ENCODE data around the gene ABCC4.

Gene ABCC4

DNA sequence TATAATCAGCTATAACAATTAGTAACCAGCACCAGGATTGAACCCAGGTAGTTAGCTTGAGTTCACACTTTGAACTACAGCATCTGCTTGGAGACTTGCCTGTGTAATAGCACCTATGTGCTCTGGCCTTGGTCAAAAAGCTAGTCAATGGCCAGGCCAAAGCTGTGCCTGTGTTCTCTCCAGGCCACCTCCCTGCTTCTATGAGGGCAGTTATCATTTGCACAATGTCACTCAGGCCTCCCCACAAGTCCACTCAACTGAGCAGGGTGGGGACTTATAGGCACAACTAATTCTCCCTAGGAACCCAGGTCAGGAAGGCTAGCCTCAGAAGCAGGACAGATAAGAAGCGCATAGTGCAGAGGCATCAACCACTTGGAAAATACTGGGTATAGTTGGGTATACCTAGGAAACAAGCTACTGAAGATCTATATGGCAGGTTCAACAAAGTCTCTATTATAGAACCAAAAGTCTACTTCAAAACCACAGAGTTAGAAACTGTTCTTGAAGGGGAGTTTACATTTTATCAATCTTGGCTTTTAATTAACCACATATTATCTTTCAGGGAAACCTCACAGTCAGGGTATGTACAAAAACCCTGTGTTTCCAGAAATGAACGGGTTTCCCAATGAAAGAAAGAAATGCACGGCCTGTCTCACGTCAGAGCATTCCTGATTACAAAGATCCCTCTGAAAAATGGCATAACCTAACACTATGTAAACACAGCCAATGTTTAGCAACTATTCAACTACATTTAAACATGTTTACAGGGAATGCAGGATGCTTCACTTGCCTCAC, 140.9 kb downstream of the ABCC4 start:
- DNase-seq (ENCODE audit: low read depth in 2 of 2) = no peak

DNA sequence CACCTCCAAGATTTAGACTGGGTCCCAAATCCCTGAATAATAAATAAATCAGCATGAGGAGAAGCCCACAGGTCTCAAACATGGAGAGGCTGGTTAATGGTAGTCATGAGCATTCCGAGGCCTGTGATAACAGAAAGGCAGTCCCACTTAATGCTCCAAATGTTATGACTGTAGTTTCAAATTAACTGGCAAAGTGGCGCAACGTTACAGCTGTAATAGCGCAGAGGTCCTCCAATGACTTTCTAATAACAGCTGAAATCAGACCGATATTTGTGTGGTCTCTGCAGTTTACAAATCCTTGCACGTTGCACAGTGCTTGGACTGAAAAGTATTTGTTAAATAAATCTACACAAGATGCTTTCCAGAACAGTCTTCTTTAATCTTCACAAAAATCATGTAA, 141.8 kb downstream of the ABCC4 start:
- DNase-seq (ENCODE audit: low read depth in 2 of 2) = no peak

DNA sequence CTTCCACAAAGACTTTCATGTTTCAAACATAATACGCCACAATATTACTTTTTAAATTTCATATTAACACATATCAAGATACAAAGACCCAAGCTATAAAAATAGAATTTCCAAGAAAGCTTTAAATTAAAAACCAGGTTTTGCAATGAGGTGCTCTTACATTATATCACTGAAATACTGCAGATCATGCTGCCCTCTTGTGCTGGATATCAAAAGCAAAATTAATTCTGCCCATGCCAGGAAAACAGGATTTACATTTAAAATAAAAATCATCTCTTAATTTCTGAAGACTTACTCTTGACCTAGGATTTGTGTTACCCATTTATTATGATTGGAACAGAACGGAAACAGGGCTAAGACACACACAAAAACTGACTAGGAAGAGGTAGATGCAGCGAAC, 145.0 kb downstream of the ABCC4 start:
- DNase-seq (ENCODE audit: low read depth in 2 of 2) = no peak

- no peak for DNase-seq (ENCODE audit: low read depth in 2 of 2)
These were observed 145.7 kb downstream of the ABCC4 start for GRCh38 chr13:95155504-95155903.

DNA sequence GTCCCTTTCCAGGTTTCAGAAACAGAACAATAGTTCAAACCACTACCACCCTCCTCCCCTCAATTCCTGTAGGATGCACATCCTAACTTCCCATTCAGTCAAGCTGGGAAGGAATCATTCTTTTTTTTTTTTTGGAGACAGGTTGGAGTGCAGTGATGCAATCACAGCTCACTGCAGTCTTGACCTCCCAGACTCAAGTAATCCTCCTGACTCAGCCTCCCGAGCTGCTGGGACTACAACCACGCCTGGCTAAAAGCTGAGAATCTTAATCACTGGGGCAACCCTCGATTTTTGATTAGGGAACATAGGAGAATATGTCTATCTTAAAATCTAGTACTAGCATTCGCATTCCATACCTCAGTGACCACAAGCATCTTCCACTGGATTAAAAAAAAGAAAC, 146.2 kb downstream of the ABCC4 start:
- no peak for DNase-seq (ENCODE audit: low read depth in 2 of 2)

DNA sequence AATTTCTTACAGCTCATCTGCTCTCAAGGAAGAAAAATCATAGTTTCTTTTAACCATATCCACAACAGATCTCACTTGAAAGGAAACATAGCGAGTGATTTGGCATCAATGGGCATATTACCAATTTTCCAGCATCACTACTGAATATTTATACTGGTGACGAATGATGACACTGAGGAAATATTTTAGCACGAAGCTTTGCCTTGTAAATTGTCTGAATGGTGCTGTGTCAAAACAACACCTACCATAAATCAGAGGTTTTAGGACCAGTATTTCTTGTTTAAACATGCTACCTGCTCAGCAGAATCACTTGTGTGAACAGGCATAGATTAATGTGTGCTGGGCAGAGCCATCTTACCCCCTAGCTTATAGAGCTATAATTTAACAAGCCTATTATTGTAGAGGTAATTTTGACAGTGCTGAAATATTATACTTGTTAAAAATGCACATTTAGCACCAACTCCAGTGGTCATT, 146.8 kb downstream of the ABCC4 start:
- no peak for DNase-seq (ENCODE audit: low read depth in 2 of 2)

- no peak for DNase-seq (ENCODE audit: low read depth in 2 of 2)
These were observed 147.4 kb downstream of the ABCC4 start for GRCh38 chr13:95153647-95154412.

DNA sequence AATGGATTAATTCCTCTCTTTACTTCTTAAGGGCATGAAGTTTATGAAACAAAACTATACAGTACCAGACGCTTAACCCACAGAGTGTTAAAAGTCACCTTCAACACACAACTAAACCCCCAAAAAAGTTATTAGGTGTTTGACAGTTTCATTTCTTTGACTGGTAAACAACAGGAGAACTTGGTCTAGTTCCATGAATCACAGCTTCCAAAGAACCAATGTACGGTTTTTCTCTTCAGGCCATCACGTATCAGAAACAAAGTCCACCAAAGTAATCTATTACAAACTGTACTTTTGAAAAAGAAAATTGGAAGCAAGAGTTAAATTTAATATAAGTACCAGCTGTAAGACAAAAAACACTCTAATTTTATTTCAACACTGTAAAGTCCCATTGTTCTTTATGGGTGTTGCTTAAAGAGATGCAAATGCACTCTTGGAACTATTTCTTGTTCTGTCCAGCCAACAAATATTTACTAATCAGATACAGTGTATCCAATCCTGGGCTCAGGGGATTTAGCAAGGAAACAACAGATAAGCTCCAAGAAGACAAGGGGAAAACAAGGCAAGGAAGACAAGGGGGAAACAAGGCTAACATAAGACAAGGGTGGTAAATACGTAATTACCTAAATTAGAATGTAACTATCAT, 149.2 kb downstream of the ABCC4 start:
- DNase-seq (ENCODE audit: low read depth in 2 of 2) = no peak

DNA sequence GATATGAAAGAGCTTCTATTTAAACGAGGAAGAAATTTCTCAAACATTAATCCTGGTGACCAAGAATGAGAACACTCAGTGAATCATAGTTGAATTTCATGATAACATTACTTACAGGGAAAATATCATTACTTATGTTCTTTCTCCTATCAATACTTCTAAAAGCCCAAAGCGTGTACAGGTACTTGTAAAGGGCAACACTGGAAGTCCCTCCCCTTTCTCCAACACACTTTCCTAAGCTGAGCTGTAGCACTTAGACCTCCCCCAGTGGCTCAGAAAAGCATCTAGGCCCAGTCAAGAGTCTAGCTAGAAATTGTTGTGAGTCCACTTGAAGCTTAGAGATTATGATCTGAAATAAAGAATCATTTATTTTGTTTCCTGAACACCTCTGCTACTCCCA, 150.7 kb downstream of the ABCC4 start:
- no peak for DNase-seq (ENCODE audit: low read depth in 2 of 2)

GRCh38 chr13:95146486-95146885, 154.8 kb downstream of the ABCC4 start:
- no peak for DNase-seq (ENCODE audit: low read depth in 2 of 2)

DNA sequence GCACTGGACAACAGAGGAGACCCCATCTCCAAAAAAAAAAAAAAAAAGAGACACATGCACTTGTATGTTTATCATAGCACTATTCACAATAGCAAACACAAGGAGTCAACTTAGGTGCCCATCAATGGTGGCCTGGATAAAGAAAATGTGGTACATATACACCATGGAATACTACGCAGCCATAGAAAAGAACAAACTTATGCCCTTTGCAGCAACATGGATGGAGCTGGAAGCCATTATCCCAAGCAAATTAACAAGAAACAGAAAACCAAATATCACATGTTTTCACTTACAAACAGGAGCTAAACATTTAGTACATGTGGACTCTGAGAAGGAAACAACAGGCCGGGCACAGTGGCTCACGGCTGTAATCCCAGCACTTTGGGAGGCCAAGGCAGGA, 155.7 kb downstream of the ABCC4 start:
- no peak for DNase-seq (ENCODE audit: low read depth in 2 of 2)

- no peak for DNase-seq (ENCODE audit: low read depth in 2 of 2)
These were observed 160.7 kb downstream of the ABCC4 start for GRCh38 chr13:95140502-95140901.

DNA sequence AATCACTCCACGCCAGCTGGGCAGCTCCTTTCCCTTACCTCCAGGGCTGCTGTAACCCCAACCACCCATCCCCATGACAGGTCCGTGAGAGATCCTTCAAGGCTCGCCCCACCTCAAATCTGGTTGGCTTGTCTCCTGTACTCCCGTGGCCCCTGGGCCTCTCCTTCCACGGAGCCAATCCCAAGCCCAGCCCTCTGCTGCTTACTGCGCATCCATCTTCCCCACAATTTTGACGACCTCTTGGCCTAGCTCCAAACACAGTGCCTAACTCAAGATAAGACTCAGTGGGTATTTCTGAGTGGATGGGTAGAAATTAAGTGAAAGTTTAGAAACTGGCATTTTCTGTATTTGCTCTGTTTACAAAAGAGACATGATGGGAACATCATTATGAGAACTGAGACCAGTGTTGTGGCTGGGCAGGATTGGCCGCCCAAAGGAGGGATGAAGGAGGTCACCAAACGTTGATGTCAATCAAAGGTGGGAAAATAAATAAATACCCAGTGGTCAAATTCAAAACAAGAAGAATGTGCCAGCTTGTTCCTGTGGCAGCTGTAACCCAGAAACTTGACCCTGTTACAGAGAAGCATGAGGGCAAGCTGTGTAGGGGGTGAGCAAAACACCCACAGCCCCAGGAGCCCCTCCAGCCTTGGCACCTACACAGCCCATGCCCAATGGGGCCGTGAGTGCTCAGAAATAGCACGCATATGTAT, 162.2 kb downstream of the ABCC4 start:
- no peak for DNase-seq (ENCODE audit: low read depth in 2 of 2)

DNA sequence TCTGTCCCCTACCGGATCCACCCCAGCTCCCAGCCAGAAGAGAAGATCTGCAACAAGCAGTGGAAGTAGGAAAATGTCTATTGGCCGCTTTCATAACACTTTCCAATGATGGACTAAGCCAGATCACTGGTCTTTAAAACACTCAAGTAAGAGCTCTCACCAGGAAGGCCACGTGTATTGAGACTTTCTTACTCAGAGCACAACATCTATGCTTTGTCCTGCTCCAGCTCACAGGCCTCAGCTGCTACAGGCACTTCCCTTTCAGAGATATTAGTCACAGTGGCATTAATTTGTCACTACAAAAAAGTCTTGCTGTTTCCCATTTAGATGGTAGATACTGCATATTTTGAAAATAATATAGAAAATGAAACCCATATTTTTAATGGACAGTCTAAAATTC, 164.2 kb downstream of the ABCC4 start:
- DNase-seq (ENCODE audit: low read depth in 2 of 2) = no peak

- no peak for DNase-seq (ENCODE audit: low read depth in 2 of 2)
These were observed 164.6 kb downstream of the ABCC4 start for GRCh38 chr13:95136638-95137037.

- DNase-seq (ENCODE audit: low read depth in 2 of 2) = no peak
These were observed 167.8 kb downstream of the ABCC4 start for GRCh38 chr13:95133498-95133897.

DNA sequence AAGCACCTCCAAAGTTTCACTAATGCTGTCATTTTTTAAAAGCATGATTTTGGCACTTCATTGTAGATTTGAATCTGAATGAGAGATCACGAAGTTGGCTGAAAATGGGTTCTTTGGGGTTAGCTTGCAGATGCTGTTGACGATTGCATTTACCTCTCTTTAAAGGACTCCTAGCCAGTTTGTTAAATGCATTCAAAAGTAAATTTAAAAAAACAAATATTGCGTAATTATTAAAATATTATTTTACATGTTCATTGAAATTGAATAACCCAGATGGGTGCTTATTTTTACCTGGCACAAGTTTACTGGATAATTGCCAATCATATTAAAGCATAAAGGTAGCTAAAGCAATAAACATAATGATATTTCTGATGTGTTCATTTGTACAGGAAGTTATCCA, 172.2 kb downstream of the ABCC4 start:
- no peak for DNase-seq (ENCODE audit: low read depth in 2 of 2)

DNA sequence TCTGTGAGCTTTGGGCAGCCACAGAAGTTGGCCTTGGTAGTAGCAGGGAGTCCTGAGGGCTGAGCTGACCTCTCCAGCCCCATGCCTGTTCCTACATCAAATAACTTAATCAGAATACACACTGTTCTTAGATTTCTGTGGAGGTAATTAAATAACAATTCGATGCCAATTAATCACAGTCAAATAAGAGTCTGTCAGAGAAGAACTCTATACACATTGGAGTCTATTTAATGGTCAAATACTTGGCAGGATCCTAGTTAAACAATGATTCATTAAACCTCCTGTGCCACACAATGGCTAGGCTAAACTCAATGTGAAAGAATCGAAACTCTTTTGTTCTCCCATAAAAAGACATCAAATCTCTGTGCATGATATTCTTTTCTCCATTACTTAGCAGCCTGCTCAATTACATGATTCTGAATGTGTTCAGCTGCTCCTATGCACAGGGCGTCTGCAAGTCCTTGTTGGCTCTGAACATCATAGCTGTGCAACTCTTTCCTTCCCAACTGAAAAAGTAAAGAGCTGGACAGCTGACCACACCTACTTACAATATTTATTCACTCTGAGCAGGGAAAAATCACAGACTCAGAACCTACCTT, 173.1 kb downstream of the ABCC4 start:
- DNase-seq (ENCODE audit: low read depth in 2 of 2) = no peak

GRCh38 chr13:95124959-95125358, 176.3 kb downstream of the ABCC4 start:
- DNase-seq (ENCODE audit: low read depth in 2 of 2) = no peak

DNA sequence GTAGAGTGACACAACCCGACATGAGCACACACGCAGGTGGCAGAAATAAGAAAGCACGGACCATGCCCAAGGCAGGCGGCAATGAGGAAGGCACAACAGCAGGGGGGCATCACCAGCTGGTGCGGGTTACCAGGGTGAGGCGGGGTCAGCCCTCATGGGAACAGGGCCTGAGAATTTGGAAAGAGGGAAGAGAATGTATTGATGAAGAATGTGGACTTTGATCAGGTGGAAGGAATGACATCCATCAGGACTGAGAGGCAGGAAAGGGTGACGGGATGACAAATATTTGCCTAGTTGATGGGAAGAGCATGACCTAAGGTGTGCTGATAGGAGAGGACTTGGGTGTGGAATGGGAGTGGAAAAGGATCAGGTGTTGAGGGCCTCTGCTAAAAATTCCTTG, 177.5 kb downstream of the ABCC4 start:
- no peak for DNase-seq (ENCODE audit: low read depth in 2 of 2)

DNA sequence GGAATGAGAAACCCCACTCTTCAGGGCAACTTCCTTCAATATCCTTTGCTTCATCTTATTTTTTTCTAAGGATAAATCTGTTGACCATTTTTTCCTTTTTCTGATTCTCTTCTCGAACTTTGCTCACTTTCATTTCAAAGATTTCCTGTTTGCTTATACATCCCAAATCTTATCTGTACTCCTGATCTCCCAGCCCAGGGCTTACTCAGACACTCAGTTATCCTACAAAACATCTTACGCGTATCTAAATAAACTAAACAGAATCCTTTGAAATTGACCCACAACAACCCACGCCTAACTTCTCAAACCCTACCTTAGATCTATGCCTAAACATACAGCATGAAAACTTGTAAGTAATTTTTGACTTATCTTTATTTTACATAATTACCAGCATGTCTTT, 179.2 kb downstream of the ABCC4 start:
- DNase-seq (ENCODE audit: low read depth in 2 of 2) = no peak

GRCh38 chr13:95121516-95121915, 179.7 kb downstream of the ABCC4 start:
- no peak for DNase-seq (ENCODE audit: low read depth in 2 of 2)

All from stimulated activated CD4-positive, alpha-beta T cell treated with anti-CD3 and anti-CD28 coated beads, Interleukin-1b, Interleukin-23, amount 100 ng/mL, for 1 hour (primary cell).